ENCODE measurements around the gene PM20D2.

The PM20D2 gene, protein sequence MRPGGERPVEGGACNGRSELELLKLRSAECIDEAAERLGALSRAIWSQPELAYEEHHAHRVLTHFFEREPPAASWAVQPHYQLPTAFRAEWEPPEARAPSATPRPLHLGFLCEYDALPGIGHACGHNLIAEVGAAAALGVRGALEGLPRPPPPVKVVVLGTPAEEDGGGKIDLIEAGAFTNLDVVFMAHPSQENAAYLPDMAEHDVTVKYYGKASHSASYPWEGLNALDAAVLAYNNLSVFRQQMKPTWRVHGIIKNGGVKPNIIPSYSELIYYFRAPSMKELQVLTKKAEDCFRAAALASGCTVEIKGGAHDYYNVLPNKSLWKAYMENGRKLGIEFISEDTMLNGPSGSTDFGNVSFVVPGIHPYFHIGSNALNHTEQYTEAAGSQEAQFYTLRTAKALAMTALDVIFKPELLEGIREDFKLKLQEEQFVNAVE

DNA sequence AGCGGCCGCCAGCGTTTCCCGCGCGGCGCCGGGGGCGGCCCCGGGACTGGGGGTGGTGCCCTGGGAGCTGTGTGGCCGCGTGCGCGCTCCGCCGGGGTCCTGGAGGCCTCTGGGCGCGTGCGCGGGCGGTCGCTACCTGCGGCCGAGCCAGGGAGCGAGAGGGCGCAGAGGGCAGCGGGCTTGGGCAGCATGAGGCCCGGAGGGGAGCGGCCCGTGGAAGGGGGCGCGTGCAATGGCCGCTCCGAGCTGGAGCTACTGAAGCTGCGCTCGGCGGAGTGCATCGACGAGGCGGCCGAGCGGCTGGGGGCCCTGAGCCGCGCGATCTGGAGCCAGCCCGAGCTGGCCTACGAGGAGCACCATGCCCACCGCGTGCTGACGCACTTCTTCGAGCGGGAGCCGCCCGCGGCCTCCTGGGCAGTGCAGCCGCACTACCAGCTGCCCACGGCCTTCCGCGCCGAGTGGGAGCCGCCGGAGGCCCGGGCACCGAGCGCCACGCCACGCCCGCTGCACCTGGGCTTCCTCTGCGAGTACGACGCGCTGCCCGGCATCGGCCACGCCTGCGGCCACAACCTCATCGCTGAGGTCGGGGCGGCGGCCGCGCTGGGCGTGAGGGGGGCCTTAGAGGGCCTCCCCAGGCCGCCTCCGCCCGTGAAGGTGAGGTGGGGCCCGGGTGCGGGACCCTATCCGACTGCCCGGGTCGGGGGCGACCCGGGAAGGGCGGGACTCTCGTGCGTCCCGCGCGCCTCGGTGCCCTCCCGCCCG lies at the start of gene PM20D2:
TSS of gene PM20D2 (plus strand) at position 100 of the 762 bp plus-strand sequence. CDS start at position 190, 90 bp downstream.
- DNase-seq, result peak; percentile 90

DNA sequence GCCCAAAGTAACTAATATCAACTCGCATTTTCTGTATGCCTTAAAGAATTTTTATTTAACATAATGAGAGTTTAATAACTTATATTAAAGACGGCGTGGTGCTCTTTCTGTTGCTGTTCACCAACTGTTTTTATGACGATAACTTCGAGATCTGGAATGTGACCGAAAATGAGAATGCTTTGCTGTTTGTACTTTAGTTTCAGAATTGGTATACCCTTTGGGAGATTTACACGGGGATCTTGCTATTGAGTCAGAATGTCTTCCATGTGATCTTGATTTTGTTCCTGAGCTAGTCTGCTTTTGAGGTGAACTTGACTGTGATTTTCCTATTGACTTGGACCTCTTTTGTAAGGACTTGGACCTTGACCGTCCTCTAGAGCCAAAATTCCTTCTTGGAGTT lies 47.4 kb upstream of the PM20D2 start:
- no peak for DNase-seq

DNA sequence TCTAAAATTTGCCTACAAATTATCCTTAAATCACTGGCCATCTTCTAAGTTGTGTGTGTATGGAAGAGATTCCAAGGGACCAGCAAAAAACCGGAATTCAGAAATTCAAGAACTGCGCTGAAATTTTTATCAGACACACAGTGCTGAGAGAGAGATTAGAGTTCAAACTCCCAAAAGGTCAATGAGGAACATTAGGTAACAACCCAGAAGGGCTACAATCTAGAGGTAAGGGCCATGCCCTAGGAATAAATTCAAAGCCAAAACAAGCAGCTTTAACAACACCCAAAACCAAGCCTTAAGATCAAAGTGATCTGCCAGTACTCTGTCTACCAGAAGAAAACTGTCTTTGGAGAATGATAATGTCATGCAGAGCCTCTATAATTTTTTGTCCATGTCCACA lies 45.7 kb upstream of the PM20D2 start:
- no peak for DNase-seq

DNA sequence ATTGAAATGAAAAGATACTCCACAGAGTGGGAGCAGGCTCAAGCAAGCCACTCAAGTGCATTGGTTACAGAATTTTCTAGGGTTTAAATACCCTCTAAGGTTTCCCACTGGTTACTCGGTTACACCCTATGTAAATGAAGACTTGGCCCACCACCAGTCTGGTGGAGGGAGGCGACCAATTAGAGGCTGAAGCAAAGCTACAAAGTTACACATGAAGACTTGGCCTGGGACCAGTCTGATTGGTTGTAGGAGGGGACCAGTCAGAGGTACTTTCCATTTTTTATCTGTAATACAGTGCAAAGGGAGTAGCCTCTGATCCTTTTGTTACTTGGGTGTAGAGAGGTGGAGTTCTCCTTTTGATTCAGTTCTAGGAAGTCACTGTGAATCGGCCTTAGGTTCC lies 35.6 kb upstream of the PM20D2 start:
- DNase-seq, result peak; percentile 36

DNA sequence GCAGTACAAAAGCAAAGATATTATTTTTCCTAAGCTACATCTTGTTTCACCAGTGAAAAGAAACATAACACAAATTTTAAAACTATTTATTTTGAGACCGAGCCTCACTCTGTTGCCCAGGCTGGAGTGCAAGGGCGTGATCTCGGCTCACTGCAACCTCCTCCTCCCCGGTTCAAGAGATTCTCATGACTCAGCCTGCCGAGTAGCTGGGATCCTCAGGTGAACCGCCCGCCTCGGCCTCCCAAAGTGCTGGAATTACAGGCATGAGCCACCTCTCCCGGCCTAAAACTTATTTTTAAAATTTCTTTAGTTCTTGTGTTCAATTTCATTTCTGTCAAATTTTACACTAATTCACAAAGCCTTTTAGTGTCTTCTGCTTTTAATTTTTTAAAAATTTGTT lies 33.9 kb upstream of the PM20D2 start:
- DNase-seq, result no peak

GRCh38 chr6:89116702-89117101 lies 29.2 kb upstream of the PM20D2 start:
- no peak for DNase-seq

GRCh38 chr6:89117211-89118108 lies 28.4 kb upstream of the PM20D2 start, which contains the start of gene SRSF12:
TSS of gene SRSF12 (minus strand) at chr6:89118071. CDS start at chr6:89117887, 184 bp downstream.
- DNase-seq, result peak; percentile 73

DNA sequence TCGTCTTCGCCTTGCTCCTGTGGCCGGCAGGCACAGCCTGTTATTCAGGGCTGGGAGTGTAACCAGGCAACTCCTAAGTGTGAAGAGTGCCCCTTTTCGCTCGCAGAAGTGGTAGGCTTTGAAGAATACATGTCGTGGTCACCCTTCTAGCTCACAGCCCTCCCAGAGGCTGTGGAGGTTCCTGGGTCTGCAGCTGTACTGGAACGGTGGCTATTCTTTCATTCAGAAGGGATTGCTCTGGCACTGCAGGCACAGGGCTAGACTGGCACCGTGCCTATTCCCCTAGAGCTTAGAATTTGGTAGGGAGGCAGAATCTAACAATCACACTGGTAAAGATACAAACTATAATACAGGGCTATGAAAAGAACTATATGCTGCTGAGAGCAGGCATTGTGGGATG lies 26.9 kb upstream of the PM20D2 start:
- peak; percentile 15 for DNase-seq

GRCh38 chr6:89120371-89120770 lies 25.5 kb upstream of the PM20D2 start:
- DNase-seq, result no peak

- DNase-seq, result no peak
Measured at GRCh38 chr6:89121934-89122333, 23.9 kb upstream of the PM20D2 start.

DNA sequence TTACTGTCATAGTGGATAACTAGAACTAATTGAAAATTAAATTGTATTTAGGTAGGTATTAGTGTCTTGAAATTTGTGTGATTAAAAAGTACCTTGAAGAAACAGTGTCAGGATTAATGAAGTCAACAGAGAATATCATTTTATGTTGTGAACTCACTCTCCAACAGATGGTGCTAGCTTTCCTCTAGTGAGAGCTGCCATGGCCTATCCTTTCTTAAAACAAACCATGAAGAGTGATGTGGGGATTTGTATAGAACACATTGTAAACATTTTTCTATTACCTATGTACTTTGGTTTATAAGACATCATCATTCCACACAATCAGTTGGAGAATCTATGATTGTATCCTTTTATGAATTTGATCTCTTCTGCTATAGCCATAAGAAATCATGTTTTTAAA lies 23.2 kb upstream of the PM20D2 start:
- DNase-seq, result peak; percentile 85

GRCh38 chr6:89128256-89128671 lies 17.6 kb upstream of the PM20D2 start:
- peak; percentile 78 for DNase-seq

DNA sequence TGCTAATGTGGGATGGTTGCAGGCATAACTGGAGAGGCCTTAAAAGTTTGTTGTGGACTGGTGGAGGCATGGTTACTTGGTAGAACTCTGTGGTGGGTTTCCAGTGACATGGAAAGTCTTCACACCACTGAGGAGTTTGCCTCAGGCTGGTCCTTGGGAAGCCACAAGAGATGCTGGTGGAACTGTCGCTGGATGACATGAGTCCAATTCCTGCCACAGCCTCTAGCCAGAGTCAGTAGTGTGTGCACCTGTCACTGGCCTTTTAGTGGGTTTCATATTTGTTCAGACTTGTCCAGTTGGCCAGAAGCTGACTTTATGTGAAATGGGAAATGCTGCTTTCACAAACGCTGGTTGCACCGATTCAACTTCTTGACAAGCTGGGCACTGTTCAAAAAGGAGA lies 14.3 kb upstream of the PM20D2 start:
- no peak for DNase-seq

DNA sequence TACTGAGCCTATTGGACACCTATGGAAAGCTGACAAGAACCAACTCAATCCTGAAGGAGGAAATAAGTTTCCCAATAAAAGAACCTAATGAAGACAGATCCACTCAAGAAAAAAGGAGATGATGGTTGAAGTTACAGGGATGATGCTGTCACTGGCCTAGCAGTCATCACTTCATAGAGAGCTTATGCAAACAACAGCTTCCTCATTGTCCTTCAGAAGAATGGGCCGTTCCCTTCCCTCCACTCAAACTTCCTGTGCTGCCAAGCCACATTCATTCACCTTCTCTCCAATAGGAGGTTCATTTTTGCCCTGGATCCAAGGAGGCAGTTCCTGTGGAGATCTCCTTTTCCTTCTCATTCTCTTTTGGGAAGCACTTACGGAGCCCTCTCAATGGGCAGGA lies 13.8 kb upstream of the PM20D2 start:
- no peak for DNase-seq

DNA sequence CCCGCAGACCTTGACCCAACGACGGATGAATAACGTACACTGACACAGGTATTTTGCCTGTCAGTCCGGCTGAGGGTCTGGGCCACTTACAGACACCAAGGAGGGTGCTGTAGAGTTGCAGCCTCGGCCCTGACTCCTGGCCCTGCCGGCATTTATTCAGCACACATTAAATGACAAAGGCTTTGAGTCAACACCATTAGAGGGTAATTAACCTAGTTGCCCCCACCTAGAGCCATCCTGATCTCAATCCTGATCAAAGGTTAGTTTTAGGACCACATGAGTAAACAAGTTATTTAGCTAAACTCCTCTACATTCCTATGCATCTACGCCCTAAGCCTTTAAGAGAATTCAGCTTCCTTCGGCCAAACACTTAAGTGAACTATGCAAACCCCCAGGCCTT lies 11.9 kb upstream of the PM20D2 start:
- no peak for DNase-seq

- DNase-seq, result no peak
Measured at GRCh38 chr6:89134723-89135122, 11.1 kb upstream of the PM20D2 start.

- no peak for DNase-seq
Measured at GRCh38 chr6:89138173-89138572, 7.7 kb upstream of the PM20D2 start.

DNA sequence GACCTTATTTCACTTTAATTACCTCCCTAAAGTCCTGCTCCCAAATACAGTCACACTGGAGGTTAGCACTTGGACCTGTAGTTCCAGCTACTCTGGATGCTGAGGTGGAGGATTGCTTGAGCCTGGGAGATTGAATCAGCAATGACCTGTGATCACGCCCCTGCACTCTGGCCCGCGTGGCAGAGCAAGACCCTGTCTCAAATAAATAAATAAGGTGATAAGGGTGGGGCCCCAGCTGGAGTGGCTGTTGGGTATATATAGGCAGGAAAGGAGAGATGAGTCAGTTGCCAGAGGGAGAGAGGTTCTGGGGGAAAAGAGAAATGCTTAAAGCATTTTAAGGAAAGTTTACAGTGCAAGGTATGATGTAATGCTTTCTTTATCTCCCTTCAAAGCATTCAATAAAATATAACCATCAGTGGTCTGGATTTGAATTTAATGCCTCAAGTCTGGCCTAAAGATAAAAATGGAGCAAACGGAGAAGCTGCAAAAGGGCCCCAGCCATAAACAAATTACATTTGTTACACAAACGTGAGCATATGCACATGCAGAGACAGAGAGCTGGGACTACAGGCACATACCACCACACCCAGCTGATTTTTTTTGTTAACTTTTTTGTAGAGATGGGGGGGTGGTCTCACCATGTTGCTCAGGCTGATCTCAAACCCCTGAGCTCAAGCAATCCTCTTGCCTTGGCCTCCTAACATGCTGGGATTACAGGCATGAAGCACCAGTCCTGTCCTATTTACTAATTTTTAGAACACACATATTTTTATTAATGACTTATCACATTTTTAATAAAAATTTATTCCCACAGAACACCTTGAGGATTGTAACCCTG lies 6.1 kb upstream of the PM20D2 start:
- no peak for DNase-seq

- no peak for DNase-seq
Measured at GRCh38 chr6:89140347-89141156, 5.3 kb upstream of the PM20D2 start.

GRCh38 chr6:89144354-89144906 lies 1.4 kb upstream of the PM20D2 start:
- peak; percentile 90 for DNase-seq
